GM10248 (cell line): ENCODE data around the gene GBE1.
"Not testable (repeated sequence)": the region's sequence is repeated elsewhere in the genome, so short reads cannot be mapped to it uniquely, and the experiment has no call there.

Source experiments
- CTCF ChIA-PET: fragments of 300-600 bp; sonication (Branson Sonifier 250); formaldehyde crosslinking; extraction: SDS; loops from one replicate; lab custom pipeline; 2021; ENCODE audit warnings: antibody characterized with exemption; lab: Yijun Ruan, JAX
- POLR2A ChIA-PET: fragments of 350-650 bp; sonication (Branson Sonifier 250); formaldehyde crosslinking; extraction: SDS; loops from one replicate; lab custom pipeline; 2020; ENCODE audit warnings: antibody characterized with exemption; lab: Yijun Ruan, JAX
- DNase-seq: peaks from one replicate; pipeline ENCODE4 v3.0.0; 2012; ENCODE audit errors: extremely low spot score
- TF ChIP-seq, protein P1 (sequence below): IDR thresholded peaks from 2 replicates; pipeline ENCODE4 v1.5.1; 2012; ENCODE audit warnings: mild to moderate bottlenecking, low read depth; ENCODE audit errors: extremely low read depth, missing control alignments, control extremely low read depth

The GBE1 gene

DNA sequence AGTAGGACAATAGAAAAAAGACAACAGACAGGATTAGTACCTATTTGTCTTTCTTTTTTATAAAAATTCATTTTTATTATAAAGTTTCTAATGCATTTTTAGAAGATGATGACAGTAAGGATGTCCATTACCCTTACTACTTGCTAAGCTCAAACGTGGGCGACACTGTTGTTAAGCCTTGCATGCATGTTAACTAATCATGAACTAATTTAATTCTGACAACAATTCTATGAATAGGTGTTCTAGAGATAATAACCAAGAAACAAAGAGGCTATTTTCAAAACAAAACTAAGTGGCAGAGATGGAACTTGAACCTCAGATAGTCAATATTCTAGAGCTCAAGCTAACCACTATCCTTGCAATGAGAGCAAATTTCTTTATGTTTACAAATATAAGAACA, 247.9 kb downstream of the GBE1 start:
- TF ChIP-seq, protein P1, sequence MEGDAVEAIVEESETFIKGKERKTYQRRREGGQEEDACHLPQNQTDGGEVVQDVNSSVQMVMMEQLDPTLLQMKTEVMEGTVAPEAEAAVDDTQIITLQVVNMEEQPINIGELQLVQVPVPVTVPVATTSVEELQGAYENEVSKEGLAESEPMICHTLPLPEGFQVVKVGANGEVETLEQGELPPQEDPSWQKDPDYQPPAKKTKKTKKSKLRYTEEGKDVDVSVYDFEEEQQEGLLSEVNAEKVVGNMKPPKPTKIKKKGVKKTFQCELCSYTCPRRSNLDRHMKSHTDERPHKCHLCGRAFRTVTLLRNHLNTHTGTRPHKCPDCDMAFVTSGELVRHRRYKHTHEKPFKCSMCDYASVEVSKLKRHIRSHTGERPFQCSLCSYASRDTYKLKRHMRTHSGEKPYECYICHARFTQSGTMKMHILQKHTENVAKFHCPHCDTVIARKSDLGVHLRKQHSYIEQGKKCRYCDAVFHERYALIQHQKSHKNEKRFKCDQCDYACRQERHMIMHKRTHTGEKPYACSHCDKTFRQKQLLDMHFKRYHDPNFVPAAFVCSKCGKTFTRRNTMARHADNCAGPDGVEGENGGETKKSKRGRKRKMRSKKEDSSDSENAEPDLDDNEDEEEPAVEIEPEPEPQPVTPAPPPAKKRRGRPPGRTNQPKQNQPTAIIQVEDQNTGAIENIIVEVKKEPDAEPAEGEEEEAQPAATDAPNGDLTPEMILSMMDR = no peak
- POLR2A ChIA-PET = no interaction called here
- CTCF ChIA-PET = interaction anchor here (0.8 to 1.8 kb wide), 3 partner anchors 8 to 23 kb away, joined by 3 to 5 read pairs (median 3); no protein-coding TSS in a partner anchor
- no peak for DNase-seq

DNA sequence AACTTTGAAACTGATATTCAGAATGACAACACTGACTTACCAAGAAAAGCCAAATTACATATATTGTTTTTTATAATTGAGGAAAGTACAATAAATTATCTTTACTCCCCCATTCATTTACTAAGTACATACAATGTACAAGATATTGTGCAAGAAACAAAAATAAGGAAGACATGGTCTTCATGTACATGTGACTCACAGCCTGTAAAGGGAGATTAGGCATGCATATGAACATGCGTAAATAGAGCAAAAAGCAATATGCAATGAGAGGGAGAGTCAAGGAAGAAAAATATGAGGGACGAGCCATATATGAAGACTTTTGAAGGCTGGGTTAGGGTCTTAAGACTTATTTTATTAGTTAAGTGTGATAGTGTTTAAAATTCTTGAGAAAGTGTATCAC, 258.4 kb downstream of the GBE1 start:
- DNase-seq = no peak
- TF ChIP-seq, protein P1 = no peak
- ChIA-PET CTCF (no interaction called here), POLR2A (no interaction called here)

DNA sequence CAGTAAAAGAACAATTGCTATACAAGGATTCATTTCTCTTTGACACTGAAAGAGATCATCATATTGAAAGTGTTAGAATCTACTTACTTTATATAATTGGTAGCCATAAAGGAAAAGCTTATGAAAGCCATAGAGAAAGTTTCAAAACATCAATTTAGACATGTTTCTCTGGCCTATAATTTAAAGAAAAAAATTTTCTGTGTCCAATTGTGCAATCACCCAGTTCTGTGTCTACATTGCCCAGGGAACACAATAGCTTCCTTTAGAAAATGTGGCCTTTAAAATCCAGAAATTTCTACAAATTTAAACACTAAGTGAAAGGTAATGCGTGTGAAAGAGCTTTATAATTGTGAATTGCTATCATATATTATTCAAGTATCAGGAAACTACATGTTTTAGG, 259.2 kb downstream of the GBE1 start:
- TF ChIP-seq, protein P1 = no peak
- no peak for DNase-seq
- ChIA-PET CTCF (interaction anchor here (0.8 to 0.9 kb wide), 2 partner anchors 11 to 16 kb away, joined by 3 read pairs; no protein-coding TSS in a partner anchor), POLR2A (no interaction called here)

DNA sequence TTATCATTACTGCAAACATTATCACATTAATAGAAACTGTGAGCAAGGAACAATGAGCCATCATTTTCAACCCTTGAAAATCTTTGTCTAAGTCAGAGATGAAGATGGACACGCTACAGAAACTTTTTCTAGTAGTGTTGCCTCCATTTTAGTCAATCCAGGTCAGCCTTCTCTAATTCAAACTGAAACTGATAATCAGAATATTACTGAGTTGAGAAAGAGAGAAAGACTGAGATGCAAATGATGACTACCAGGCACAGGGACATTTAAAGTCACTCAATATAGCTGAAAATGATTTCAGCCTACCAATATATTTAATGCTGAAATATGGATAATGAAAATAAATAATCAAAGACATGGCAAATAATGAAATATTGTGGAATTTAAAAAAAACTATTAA, 261.4 kb downstream of the GBE1 start:
- TF ChIP-seq, protein P1 = no peak
- ChIA-PET CTCF (interaction anchor here (2.8 kb wide), 1 partner anchor 10 kb away, joined by 15 read pairs; no protein-coding TSS in a partner anchor), POLR2A (no interaction called here)
- no peak for DNase-seq

DNA sequence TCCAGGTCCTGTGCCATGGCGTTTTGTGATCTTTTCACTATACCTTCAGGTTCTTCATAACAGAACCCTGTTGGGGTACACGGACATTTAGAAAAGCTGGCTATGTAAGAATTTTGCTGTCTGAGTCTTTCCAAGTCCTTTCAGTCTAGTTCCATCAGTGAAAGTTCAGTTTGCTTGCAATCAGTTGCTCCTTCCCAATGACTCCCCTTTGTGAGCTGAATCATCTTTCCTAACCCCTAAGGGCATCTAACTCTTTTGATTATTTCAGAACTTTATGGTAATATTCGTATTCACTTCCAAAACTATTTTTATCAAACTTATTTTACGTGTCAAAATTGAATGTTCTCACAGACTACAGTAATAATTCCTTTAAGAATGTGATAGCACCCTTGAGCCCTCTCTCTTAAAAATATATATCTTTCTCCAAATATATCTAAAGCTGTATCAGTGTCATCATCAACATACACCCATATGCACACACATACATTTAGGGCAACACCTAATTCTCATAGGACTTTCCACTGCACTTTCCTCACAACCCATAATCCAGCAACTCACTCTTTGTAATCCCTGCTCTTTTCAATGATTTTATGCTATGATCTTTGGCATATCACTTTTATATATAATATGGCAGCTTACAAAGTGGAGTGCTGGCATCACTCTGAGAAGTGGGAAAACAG, 263.7 kb downstream of the GBE1 start:
- ChIA-PET POLR2A (no interaction called here), CTCF (interaction anchor here (0.9 to 2.1 kb wide), 4 partner anchors 13 to 635 kb away, joined by 3 to 6 read pairs (median 4); no protein-coding TSS in a partner anchor)
- TF ChIP-seq, protein P1 = no peak
- DNase-seq = no peak

DNA sequence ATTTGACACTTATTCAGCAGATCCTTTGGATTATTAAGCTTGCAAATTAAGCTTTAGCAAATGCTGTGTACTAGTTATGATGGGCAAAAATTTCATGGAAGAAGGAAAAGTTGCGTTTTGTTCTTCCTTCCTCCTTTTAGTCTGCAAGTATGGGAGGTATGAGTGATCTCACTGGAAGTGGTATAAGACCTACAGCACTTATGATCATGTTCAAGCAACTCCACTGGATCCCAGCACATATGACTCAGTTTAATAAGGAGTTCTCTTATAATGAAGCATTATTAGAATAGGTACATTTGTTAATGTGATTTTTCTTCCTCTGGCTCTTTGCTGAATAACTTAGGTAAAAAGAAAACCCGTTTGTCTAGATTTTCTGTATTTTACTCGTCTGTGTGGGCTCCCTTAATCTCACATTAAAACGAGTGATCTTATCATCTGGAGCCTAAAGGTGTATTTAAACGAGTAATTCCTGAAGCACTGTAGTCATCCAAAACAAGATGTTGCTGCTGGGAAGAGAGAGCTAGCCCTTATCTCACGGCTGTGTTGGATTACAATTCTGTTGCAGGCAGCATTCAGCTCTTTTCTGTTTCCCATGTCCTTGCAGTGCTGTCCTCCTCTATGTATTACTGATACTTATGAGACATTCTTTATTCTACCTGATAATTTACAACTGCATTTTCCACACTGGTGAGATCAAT, 264.9 kb downstream of the GBE1 start:
- TF ChIP-seq, protein P1 = no peak
- POLR2A ChIA-PET = no interaction called here
- DNase-seq = no peak
- CTCF ChIA-PET = interaction anchor here (1.1 to 2.1 kb wide), 2 partner anchors 9 to 636 kb away, joined by 3 to 6 read pairs; no protein-coding TSS in a partner anchor

DNA sequence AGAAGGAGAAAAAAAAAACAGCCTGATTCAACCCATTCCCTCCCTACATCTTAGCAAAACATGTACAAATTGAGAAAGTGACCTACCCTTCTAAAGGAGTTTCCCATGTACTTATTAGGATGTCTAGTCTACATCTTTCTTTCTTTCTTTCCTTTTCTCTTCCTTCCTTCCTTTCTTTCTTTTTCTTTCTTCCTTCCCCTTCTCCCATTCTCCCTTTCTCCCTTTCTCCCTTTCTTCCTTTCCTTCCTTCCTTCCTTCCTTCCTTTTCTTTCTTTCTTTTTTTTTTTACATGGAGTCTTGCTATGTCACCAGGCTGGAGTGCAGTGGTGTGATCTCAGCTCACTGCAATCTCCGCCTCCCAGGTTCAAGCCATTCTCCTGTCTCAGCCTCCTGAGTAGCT, 269.0 kb downstream of the GBE1 start:
- POLR2A ChIA-PET, DNase-seq: not testable (repeated sequence)
- CTCF ChIA-PET = interaction anchor here (1.0 to 1.3 kb wide), 2 partner anchors 26 to 37 kb away, joined by 3 read pairs; no protein-coding TSS in a partner anchor
